ENCODE measurements around the gene MYOG.

Gene MYOG

DNA sequence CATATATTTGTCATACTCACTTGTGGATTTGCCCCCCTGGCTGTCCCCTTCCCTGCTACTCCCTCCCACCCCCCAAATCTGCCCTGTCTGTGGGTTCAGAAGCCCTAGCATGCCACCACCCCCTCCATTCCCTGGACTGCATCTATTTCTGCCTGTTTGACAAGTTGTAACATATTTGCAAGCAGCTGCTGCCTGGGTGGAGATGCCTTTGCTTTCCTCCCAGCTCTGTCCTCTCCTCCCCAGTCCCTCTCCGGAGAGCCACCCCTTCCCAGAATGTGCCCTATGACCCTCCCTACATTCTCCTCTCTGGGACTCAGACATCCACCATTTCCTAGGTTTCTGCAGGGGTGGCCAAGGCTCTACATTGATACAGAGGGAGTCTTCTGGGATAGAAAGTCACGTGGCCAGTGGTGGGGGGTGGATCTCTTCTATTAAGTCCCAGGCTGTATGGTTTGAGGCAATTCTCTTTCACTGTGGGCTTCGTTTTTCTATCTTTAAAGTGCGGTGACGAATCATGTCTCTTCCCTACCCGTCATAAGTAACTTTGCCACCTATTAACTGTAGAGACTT, 6.0 kb upstream of the MYOG start:
- no peak for TF ChIP-seq ZFX (IDR thresholded peaks at IDR 0.05)
- TF ChIP-seq, protein P1, sequence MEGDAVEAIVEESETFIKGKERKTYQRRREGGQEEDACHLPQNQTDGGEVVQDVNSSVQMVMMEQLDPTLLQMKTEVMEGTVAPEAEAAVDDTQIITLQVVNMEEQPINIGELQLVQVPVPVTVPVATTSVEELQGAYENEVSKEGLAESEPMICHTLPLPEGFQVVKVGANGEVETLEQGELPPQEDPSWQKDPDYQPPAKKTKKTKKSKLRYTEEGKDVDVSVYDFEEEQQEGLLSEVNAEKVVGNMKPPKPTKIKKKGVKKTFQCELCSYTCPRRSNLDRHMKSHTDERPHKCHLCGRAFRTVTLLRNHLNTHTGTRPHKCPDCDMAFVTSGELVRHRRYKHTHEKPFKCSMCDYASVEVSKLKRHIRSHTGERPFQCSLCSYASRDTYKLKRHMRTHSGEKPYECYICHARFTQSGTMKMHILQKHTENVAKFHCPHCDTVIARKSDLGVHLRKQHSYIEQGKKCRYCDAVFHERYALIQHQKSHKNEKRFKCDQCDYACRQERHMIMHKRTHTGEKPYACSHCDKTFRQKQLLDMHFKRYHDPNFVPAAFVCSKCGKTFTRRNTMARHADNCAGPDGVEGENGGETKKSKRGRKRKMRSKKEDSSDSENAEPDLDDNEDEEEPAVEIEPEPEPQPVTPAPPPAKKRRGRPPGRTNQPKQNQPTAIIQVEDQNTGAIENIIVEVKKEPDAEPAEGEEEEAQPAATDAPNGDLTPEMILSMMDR (conservative IDR thresholded peaks at IDR 0.05), result no peak
- H3K27ac ChIP-seq, result no peak overlapping the region

- H3K27ac ChIP-seq, result no peak overlapping the region
- TF ChIP-seq ZFX (IDR thresholded peaks at IDR 0.05), result no peak
- TF ChIP-seq, protein P1 (conservative IDR thresholded peaks at IDR 0.05), result no peak
Measured at GRCh38 chr1:203091199-203091477, 5.3 kb upstream of the MYOG start.

DNA sequence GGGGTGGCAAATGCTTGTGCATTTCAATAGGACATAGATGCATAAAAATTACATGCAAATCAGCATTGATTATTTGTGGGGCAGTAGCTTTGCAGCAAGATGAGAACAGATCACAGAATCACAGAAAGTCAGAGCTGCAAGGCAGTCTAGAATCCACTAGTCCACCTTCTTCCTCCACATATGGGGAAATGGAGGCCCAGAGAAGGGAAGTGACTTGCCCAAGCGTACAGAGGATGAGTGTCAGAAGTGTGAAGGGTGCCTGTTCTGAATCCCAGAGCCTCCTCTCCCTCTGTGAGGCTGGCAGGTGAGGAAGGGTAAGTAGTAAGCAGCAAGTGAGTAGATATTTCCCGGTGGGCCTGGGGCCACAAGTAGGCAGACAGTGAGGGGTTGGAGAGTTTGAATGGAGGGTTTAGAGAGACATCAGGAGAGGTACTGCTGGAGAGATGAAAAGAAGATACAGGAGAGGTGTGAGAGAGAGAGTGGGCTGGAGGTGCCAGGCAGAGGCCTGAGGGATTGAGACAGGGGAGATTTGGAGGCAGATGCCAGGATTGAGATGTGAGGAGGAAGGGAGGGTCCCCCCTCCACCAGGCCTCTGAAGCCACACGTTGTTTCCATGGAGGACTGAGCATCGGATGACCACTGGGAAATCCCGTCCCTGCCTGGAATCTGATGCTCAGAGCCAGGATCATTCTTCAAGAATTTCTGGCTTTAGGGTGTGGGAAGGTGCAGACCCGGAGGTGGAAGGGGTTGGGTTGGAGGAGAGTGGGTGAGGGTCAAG, 4.8 kb upstream of the MYOG start:
- TF ChIP-seq, protein P1 (conservative IDR thresholded peaks at IDR 0.05), result no peak
- no peak for TF ChIP-seq ZFX (IDR thresholded peaks at IDR 0.05)

DNA sequence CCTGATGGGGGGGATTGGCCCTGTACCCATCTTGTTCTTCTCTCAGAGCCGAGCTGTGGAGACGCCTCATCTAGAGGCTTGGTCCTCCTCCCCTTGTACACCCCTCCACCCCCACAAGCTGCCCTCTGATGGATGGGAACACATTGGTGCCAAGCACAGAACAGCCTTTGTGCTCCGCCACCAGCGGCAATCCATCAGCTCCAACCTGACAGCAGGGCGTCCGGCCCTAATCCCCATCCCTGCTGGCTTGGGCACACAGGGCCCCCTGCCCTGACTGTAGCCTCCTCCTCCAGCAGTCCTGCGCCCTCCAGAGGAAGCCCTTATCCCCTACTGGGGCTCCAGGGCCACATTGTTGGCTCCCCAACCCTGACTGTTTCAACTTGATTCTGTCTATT, 3.8 kb upstream of the MYOG start:
- H3K27ac ChIP-seq, result no peak overlapping the region
- TF ChIP-seq, protein P1 (conservative IDR thresholded peaks at IDR 0.05), result no peak
- TF ChIP-seq ZFX (IDR thresholded peaks at IDR 0.05), result no peak

More for the DNA sequence above, 4.8 kb upstream of the MYOG start:
- no peak overlapping the region for H3K27ac ChIP-seq

DNA sequence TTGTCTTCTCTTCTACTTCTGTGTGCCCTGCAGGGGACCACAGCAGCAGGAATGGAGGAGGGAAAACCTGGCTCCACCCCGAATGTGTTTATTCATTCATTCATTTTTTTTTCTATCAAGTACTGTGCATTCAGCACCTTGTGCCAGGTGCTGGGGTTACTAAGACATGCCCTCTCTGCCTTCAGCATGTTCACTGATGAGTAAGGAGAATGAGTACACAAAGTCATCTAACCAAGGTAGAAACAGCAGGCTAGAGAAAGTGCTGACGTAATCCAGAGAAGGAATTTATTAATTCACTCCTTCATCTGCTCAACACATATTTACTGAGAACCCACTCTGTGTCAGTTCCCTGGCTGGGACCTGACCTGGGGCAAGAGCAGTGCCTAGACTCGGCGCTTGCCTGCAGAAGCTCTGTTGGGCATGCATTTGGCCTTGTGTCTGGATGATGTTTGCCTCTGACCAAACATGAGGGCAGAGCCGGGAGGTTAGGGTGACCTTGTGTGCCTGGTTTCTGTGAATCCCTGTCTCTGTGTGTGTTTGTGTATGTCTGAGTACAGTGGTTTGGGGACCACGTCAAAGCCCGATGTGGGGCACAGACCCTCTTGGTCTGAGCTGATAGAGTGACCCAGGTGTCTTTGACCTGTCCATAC, 3.3 kb upstream of the MYOG start:
- TF ChIP-seq, protein P1 (conservative IDR thresholded peaks at IDR 0.05), result no peak
- no peak for TF ChIP-seq ZFX (IDR thresholded peaks at IDR 0.05)
- no peak overlapping the region for H3K27ac ChIP-seq

- H3K27ac ChIP-seq, result no peak overlapping the region
- TF ChIP-seq ZFX (IDR thresholded peaks at IDR 0.05), result no peak
- TF ChIP-seq, protein P1 (conservative IDR thresholded peaks at IDR 0.05), result no peak
Measured at GRCh38 chr1:203088441-203088840, 2.6 kb upstream of the MYOG start.
